T-cell (primary cell): ENCODE data around the gene PIK3R2. TPM values are rescaled to one million over a fixed set of nuclear protein-coding genes. Genes with fewer than 3 reads are reported as not detected.

Experiments used
- ATAC-seq, 4 experiments: fragments of 200-7000 bp in 3 of 4; fragments of 150-1000 bp in 1 of 4; cut with Tn5 transposase; replicated peaks in 1 of 4; 1 replicate in 3 of 4; 2 replicates in 1 of 4; pipeline ENCODE4 v1.10.0; 2021; ENCODE audit warnings: moderate library complexity in 3 of 4, mild to moderate bottlenecking in 2 of 4, moderate number of reproducible peaks in 1 of 4
- CTCF ChIA-PET, 2 donors: fragments of 300-600 bp; sonication (Branson Sonifier 250); formaldehyde crosslinking; loops; one replicate each; lab custom pipeline; 2022; ENCODE audit warnings: antibody characterized with exemption in 2 of 2; lab: Charles Lee
- POLR2A ChIA-PET, 2 donors: fragments of 300-600 bp; sonication (Branson Sonifier 250); formaldehyde crosslinking; loops; one replicate each; lab custom pipeline; 2022; ENCODE audit warnings: antibody characterized with exemption in 2 of 2; lab: Charles Lee
- DNase-seq, 35 experiments: peaks; one replicate each; pipeline versions ENCODE4 v3.0.0 to v3.0.0-alpha.2; 2013 to 2023
- H3K27ac ChIP-seq: one replicate; pipeline ENCODE4 v1.5.1; 2013; ENCODE audit warnings: low read length
- H3K27me3 ChIP-seq, 2 experiments: replicated peaks in 1 of 2; 1 replicate in 1 of 2; 2 replicates in 1 of 2; pipeline versions ENCODE4 v1.6.1 to v1.7.0; 2013; ENCODE audit warnings: low read length in 1 of 2, mixed read lengths in 1 of 2; ENCODE audit not compliant: control insufficient read depth in 2 of 2, insufficient read depth in 2 of 2; ENCODE audit errors: extremely low read depth in 1 of 2
- H3K36me3 ChIP-seq, 2 donors: 1 replicate in 1 of 2; 2 replicates in 1 of 2; pipeline versions ENCODE4 v1.6.1 to v1.7.0; 2013; ENCODE audit warnings: low read length in 1 of 2; ENCODE audit not compliant: control insufficient read depth in 2 of 2, insufficient read depth in 1 of 2; ENCODE audit errors: extremely low read depth in 1 of 2
- H3K4me1 ChIP-seq, 2 experiments: 1 replicate in 1 of 2; 2 replicates in 1 of 2; pipeline versions ENCODE4 v1.6.1 to v1.7.0; 2013; ENCODE audit warnings: low read length in 2 of 2, mixed read lengths in 1 of 2; ENCODE audit not compliant: insufficient read depth in 2 of 2, control insufficient read depth in 1 of 2; ENCODE audit errors: extremely low read depth in 1 of 2
- H3K4me3 ChIP-seq, 2 donors: 1 replicate in 1 of 2; 2 replicates in 1 of 2; pipeline versions ENCODE4 v1.5.1 to v1.7.0; 2013; ENCODE audit warnings: mild to moderate bottlenecking in 2 of 2, low read length in 1 of 2, moderate library complexity in 1 of 2; ENCODE audit not compliant: control insufficient read depth in 1 of 2; ENCODE audit errors: extremely low read depth in 1 of 2
- H3K9me3 ChIP-seq: 2 replicates; pipeline ENCODE4 v1.7.0; 2013
- H3K27ac Mint-ChIP-seq, 2 donors: one replicate each; pipeline ENCODE4 v1.8.0; 2020 to 2021; ENCODE audit warnings: mild to moderate bottlenecking in 2 of 2, mixed read lengths in 2 of 2
- H3K27me3 Mint-ChIP-seq, 2 donors: one replicate each; pipeline ENCODE4 v1.8.0; 2021 to 2022; ENCODE audit warnings: mixed read lengths in 2 of 2
- H3K36me3 Mint-ChIP-seq: one replicate; pipeline ENCODE4 v1.8.0; 2021; ENCODE audit warnings: mixed read lengths
- H3K4me1 Mint-ChIP-seq, 3 donors: one replicate each; pipeline ENCODE4 v1.8.0; 2020 to 2022; ENCODE audit warnings: mixed read lengths in 3 of 3, mild to moderate bottlenecking in 1 of 3
- H3K4me3 Mint-ChIP-seq, 3 donors: one replicate each; pipeline ENCODE4 v1.8.0; 2020 to 2022; ENCODE audit warnings: mild to moderate bottlenecking in 3 of 3, mixed read lengths in 3 of 3, moderate library complexity in 3 of 3
- H3K9me3 Mint-ChIP-seq, 3 donors: one replicate each; pipeline ENCODE4 v1.8.0; 2020 to 2022; ENCODE audit warnings: mixed read lengths in 3 of 3
- WGBS: methylation state at CpG from one replicate; pipeline ENCODE4 v1.1.5; 2013; ENCODE audit warnings: missing lambda C conversion rate; ENCODE audit not compliant: insufficient coverage; 5-methylcytosine and 5-hydroxymethylcytosine counted together
- total RNA-seq, 35 experiments: library from RNA in 6 of 35; stranded (reverse) in 6 of 35; fragments of 120-200 nt in 1 of 35; gene quantifications; one replicate each; pipeline versions ENCODE4 v1.2.1 to v1.2.4 and lab custom pipeline; 2013 to 2026

The PIK3R2 gene
- total RNA-seq, 5 donors from 2014 or later (not counting 1 experiment from before 2014, with no cell fraction given) = 11.8 to 25.5 (median 17.6) TPM

DNA sequence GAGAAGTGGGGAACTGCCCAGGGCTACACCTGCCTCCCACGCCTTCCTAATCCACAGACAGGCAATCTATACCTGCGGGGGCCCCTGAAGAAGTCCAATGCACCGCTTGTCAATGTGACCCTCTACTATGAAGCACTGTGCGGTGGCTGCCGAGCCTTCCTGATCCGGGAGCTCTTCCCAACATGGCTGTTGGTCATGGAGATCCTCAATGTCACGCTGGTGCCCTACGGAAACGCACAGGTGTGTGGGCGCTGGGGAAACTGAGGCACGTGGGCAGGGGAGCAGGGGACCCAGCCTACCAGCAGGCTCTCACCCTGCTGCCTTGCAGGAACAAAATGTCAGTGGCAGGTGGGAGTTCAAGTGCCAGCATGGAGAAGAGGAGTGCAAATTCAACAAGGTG is 22.0 kb downstream of the PIK3R2 start:
- Histone ChIP-seq H3K4me1 (peaks cover 2 to 22% of the 10 kb centered on the region in 2 experiments), H3K27me3 (peaks cover 0 to 3% of the 10 kb centered on the region in 2 experiments), H3K36me3 (no peaks in the 10 kb centered on the region), H3K9me3 (no peaks in the 10 kb centered on the region), H3K4me3 (no peak overlapping the region), H3K27ac (no peak overlapping the region)
- ChIA-PET POLR2A (no interaction called here), CTCF (interaction anchor here (0.6 kb wide), 2 partner anchors 47 to 724 kb away, joined by 3 to 4 read pairs; no protein-coding TSS in a partner anchor)
- Mint-ChIP-seq H3K27ac (no peak overlapping the region), H3K36me3 (peaks cover 9% of the 10 kb centered on the region), H3K27me3 (no peaks in the 10 kb centered on the region), H3K4me3 (peak overlapping the region; percentile 85 to 93 (median 86)), H3K4me1 (peaks cover 0 to 21% (median 12%) of the 10 kb centered on the region in 3 donors), H3K9me3 (no peaks in the 10 kb centered on the region)
- 87% methylated on average over 10 of the region's 11 CpGs for WGBS
- ATAC-seq = no peak
- no peak for DNase-seq

DNA sequence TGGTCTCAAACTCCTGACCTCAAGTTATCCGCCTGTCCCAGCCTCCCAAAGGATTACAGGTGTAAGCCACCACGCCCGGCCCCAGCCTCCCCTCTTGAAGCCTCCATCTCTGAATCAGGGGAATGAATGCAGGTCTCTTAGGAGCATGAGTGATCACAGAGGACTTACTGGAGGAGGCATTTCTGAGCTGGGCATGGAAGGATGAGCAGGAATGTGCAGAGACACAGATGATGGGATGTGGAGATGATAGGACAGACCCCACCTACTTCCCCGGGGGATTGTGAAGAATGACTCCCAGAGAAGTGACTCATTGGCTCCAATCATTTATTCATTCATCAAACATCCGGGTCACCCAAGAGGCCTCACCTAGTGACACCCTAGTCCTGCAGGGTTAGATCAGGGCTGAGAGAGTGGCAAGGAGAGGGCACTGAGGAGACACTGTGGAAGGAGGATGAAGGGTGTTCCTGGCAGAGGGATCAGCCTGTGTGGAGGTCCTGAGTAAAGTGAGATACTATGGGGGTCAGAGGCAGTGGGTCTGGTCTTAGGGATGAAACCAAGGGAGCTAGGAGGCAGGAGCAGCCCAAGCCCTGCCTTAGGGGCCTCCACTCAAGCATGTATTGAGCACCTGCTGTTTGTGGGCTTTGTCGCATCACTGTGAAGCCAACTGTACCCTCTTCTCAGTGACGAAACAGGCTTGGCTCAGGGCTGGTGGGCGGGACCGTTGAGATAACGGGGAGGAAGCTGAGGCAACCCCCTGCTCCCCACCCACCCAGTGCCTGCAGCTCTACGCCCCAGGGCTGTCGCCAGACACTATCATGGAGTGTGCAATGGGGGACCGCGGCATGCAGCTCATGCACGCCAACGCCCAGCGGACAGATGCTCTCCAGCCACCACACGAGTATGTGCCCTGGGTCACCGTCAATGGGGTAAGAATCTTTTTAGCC is 23.7 kb downstream of the PIK3R2 start:
- POLR2A ChIA-PET = interaction anchor here in 1 of 2 donors (0.6 kb wide), 1 partner anchor 230 kb away, joined by 4 read pairs; no protein-coding TSS in a partner anchor
- H3K4me1 ChIP-seq = peaks cover 2 to 22% of the 10 kb centered on the region in 2 experiments
- H3K36me3 Mint-ChIP-seq = peaks cover 9% of the 10 kb centered on the region

DNA sequence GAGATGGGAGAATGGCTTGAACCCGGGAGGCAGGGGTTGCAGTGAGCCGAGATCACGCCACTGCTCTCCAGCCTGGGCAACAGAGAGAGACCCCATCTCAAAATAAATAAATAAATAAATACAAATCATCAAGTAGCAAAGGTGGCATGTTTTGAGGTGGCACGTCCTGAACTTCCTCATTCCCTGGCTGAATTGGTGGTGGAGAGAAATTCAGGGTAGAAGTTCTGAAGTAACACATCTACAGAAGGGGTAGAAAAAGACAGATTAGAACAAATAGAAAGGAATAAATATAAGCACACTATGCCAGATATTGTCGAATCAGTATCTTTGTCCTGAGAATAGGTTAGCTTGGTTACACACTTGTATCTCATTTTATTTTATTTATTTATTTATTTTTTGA is 27.0 kb downstream of the PIK3R2 start:
- ATAC-seq = no peak
- ChIA-PET CTCF (interaction anchor here (0.6 to 0.7 kb wide), 2 partner anchors 211 to 216 kb away, joined by 3 to 6 read pairs; no protein-coding TSS in a partner anchor), POLR2A (no interaction called here)
- peaks cover 9% of the 10 kb centered on the region for H3K36me3 Mint-ChIP-seq
- WGBS = no CpG with 5 or more reads among the region's 5 CpGs
- no peak overlapping the region for H3K4me3 Mint-ChIP-seq
- H3K27me3 Mint-ChIP-seq = no peaks in the 10 kb centered on the region
- no peaks in the 10 kb centered on the region for H3K9me3 Mint-ChIP-seq
- peaks cover 0 to 4% (median 0%) of the 10 kb centered on the region in 3 donors for H3K4me1 Mint-ChIP-seq
- Histone ChIP-seq H3K4me1 (peaks cover 0 to 3% of the 10 kb centered on the region in 2 experiments), H3K4me3 (no peak overlapping the region), H3K27me3 (peaks cover 3 to 20% of the 10 kb centered on the region in 2 experiments), H3K9me3 (no peaks in the 10 kb centered on the region), H3K27ac (no peak overlapping the region), H3K36me3 (no peaks in the 10 kb centered on the region)
- no peak overlapping the region for H3K27ac Mint-ChIP-seq
- DNase-seq = no peak

More for the DNA sequence above, 23.7 kb downstream of the PIK3R2 start:
- no peak overlapping the region for H3K27ac ChIP-seq
- DNase-seq (no peak), ATAC-seq (no peak)
- Mint-ChIP-seq H3K4me3 (peak overlapping the region in 1 of 3 donors; percentile 17), H3K27ac (no peak overlapping the region), H3K9me3 (no peaks in the 10 kb centered on the region), H3K4me1 (peaks cover 0 to 21% (median 12%) of the 10 kb centered on the region in 3 donors), H3K27me3 (no peaks in the 10 kb centered on the region)
- no peaks in the 10 kb centered on the region for H3K9me3 ChIP-seq
- no peaks in the 10 kb centered on the region for H3K36me3 ChIP-seq
- peaks cover 3 to 5% of the 10 kb centered on the region in 2 experiments for H3K27me3 ChIP-seq
- H3K4me3 ChIP-seq = no peak overlapping the region
- CTCF ChIA-PET = interaction anchor here in 1 of 2 donors (0.6 kb wide), 1 partner anchor 43 kb away, joined by 4 read pairs; no protein-coding TSS in a partner anchor
- WGBS = 92% methylated on average over 12 of the region's 19 CpGs

DNA sequence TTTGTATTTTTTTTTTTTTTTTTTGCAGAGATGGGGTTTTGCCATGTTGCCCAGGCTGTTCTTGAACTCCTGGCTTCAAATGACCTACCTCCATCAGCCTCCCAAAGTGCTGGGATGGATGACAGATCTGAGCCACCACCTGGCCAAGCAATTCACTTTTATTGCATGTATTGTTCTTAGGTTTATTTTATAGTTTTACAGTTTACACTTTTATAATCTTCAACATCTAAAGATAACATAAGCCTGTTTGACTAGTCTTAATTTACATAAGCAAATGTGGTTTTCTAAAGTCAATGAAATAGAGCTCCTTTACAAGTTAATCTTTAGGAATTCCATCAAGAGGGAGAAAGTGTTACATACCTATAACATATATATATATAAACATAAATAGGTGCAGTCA is 30.6 kb downstream of the PIK3R2 start:
- ChIA-PET POLR2A (no interaction called here), CTCF (interaction anchor here (0.6 to 1.1 kb wide), 3 partner anchors 67 to 1108 kb away, joined by 3 to 5 read pairs (median 3); a partner anchor contains a TSS)
- Mint-ChIP-seq H3K36me3 (no peaks in the 10 kb centered on the region), H3K4me1 (no peaks in the 10 kb centered on the region), H3K27me3 (no peaks in the 10 kb centered on the region), H3K9me3 (no peaks in the 10 kb centered on the region), H3K27ac (no peak overlapping the region), H3K4me3 (no peak overlapping the region)
- H3K36me3 ChIP-seq = no peaks in the 10 kb centered on the region
- no peak overlapping the region for H3K27ac ChIP-seq
- no peak for ATAC-seq
- no peaks in the 10 kb centered on the region for H3K4me1 ChIP-seq
- H3K9me3 ChIP-seq = no peaks in the 10 kb centered on the region
- peaks cover 0 to 31% of the 10 kb centered on the region in 2 experiments for H3K27me3 ChIP-seq
- no peak overlapping the region for H3K4me3 ChIP-seq
- DNase-seq = no peak

DNA sequence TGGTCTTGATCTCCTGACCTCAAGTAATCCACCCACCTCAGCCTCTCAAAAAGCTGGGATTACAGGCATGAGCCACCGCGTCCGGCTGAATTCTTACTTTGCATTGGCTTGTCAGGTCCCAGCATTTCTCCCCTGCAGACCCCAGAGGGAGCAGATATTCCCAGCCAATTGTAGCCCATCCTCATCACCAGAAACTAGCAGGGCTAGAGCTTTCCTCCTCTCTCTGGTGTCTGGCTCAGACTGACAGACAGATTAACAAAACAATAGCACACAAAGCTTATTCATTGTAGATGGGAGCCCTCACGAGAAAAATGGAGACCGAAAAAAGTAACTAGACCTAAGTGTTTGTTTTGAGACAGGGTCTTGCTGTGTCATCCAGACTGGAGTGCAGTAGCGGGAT is 32.6 kb downstream of the PIK3R2 start:
- WGBS = 85% methylated on average over 3 of the region's 6 CpGs
- Histone ChIP-seq H3K4me3 (no peak overlapping the region), H3K36me3 (no peaks in the 10 kb centered on the region), H3K27ac (no peak overlapping the region), H3K4me1 (no peaks in the 10 kb centered on the region), H3K9me3 (no peaks in the 10 kb centered on the region), H3K27me3 (peaks cover 0 to 31% of the 10 kb centered on the region in 2 experiments)
- CTCF ChIA-PET = no interaction called here
- no peaks in the 10 kb centered on the region for H3K36me3 Mint-ChIP-seq
- peaks cover 0 to 2% (median 0%) of the 10 kb centered on the region in 3 donors for H3K4me1 Mint-ChIP-seq
- H3K9me3 Mint-ChIP-seq = no peaks in the 10 kb centered on the region
- DNase-seq (no peak), ATAC-seq (no peak)
- no peak overlapping the region for H3K27ac Mint-ChIP-seq
- no peaks in the 10 kb centered on the region for H3K27me3 Mint-ChIP-seq
- POLR2A ChIA-PET = no interaction called here
- no peak overlapping the region for H3K4me3 Mint-ChIP-seq

DNA sequence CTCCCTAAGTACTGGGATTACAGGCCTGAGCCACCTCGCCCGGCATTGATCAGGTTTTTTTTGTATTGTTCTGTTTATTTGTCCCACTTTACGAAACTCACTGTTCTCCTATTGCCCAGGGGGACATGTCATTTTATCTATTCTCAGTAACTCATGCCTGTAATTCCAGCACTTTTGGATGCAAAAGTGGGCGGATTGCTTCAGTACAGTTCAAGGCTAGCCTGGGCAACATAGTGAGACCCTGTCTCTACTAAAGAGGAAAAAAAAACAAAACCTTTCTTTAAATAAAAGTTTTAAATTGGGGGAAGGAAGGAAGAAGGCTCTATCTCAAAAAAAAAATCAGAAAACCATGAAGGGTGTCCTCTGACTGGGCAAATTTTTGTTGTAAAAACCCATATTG is 37.3 kb downstream of the PIK3R2 start:
- no peaks in the 10 kb centered on the region for H3K36me3 Mint-ChIP-seq
- H3K9me3 Mint-ChIP-seq = no peaks in the 10 kb centered on the region
- H3K4me1 Mint-ChIP-seq = peaks cover 21 to 24% (median 23%) of the 10 kb centered on the region in 3 donors
- H3K9me3 ChIP-seq = no peaks in the 10 kb centered on the region
- H3K27me3 Mint-ChIP-seq = no peaks in the 10 kb centered on the region
- WGBS = no CpG with 5 or more reads among the region's 4 CpGs
- H3K27ac Mint-ChIP-seq = no peak overlapping the region
- H3K4me3 ChIP-seq = no peak overlapping the region
- POLR2A ChIA-PET = no interaction called here
- CTCF ChIA-PET = interaction anchor here (0.7 to 3.7 kb wide), 3 partner anchors 14 to 55 kb away, joined by 4 to 26 read pairs (median 5); partner anchors contain the start of gene RAB3A (in 1 of the 2)
- H3K27me3 ChIP-seq = peaks cover 0 to 10% of the 10 kb centered on the region in 2 experiments
- ATAC-seq (no peak), DNase-seq (no peak)
- no peak overlapping the region for H3K27ac ChIP-seq
- H3K36me3 ChIP-seq = no peaks in the 10 kb centered on the region
- no peak overlapping the region for H3K4me3 Mint-ChIP-seq
- peaks cover 12 to 29% of the 10 kb centered on the region in 2 experiments for H3K4me1 ChIP-seq
